Fibroblast of mammary gland (primary cell): Measurements from ENCODE around the gene STOM.
"Not testable (repeated sequence)": the region's sequence is repeated elsewhere in the genome, so short reads cannot be mapped to it uniquely, and the experiment has no call there.

Experiments
- DNase-seq: peaks from one replicate; pipeline ENCODE4 v3.0.0-alpha.2; 2010; ENCODE audit warnings: low read depth
- H3K4me3 ChIP-seq: 2 replicates; pipeline ENCODE4 v1.5.1; 2011; ENCODE audit warnings: low read depth, mild to moderate bottlenecking, low read length, moderate library complexity; ENCODE audit not compliant: control insufficient read depth
- TF ChIP-seq, protein P1 (sequence below): conservative IDR thresholded peaks from 2 replicates; pipeline ENCODE4 v1.5.1; 2011; ENCODE audit warnings: low read depth, low read length, inconsistent platforms; ENCODE audit not compliant: control insufficient read depth, insufficient read depth

STOM gene

DNA sequence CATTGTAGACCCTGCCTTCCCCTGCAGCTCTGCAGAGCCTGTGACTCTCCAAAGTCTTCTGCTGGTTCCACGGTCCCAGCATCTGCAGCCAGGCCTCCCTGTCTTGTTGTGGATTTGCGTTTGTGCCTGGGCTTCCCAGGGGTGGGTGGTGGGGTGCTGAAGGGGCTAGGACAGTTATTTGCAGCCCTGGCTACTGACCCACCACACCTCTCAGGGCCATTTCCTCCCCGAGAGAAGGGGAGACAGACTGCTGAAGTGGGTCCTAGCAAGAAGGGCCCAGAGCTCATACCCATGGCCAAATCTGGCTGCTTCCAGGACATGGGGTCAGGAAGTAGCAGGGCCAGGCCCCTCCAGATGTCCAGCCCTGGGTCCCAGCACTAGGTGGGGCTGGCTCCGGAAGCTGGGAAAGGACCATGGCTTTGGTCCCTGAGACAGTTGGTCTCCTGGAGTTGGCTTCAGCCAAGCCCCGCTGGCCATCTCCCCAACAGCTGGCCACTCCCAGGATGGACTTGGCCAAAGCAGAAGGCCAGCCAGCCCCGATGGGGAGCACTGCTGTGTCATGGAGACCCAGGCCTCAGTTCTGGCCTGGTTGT is 75.8 kb downstream of the STOM start:
- DNase-seq: no peak
- no peak overlapping the region for H3K4me3 ChIP-seq
- TF ChIP-seq, protein P1, sequence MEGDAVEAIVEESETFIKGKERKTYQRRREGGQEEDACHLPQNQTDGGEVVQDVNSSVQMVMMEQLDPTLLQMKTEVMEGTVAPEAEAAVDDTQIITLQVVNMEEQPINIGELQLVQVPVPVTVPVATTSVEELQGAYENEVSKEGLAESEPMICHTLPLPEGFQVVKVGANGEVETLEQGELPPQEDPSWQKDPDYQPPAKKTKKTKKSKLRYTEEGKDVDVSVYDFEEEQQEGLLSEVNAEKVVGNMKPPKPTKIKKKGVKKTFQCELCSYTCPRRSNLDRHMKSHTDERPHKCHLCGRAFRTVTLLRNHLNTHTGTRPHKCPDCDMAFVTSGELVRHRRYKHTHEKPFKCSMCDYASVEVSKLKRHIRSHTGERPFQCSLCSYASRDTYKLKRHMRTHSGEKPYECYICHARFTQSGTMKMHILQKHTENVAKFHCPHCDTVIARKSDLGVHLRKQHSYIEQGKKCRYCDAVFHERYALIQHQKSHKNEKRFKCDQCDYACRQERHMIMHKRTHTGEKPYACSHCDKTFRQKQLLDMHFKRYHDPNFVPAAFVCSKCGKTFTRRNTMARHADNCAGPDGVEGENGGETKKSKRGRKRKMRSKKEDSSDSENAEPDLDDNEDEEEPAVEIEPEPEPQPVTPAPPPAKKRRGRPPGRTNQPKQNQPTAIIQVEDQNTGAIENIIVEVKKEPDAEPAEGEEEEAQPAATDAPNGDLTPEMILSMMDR: no peak

DNA sequence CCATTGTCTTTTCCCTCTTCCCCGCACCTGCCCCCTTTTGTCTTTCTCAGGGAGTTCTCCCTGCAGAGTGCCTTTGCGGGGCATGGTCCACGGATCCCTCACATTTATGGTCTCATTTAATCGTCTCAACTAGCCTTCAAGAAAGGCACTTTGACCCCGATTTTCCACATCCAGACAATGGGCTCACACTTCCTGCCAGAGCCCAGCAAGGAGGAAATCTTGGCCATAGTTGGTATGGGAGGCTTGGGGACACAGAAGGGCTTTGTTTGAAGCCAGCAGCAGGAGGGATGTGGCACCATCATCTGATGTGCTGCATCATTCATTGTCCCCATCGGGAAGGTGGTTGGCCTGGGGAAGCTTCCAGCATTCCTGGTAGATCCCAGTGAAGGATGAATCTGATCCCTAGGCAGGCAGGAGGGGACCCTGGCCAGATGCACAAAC is 77.2 kb downstream of the STOM start:
- no peak for DNase-seq
- TF ChIP-seq, protein P1: no peak
- no peak overlapping the region for H3K4me3 ChIP-seq

DNA sequence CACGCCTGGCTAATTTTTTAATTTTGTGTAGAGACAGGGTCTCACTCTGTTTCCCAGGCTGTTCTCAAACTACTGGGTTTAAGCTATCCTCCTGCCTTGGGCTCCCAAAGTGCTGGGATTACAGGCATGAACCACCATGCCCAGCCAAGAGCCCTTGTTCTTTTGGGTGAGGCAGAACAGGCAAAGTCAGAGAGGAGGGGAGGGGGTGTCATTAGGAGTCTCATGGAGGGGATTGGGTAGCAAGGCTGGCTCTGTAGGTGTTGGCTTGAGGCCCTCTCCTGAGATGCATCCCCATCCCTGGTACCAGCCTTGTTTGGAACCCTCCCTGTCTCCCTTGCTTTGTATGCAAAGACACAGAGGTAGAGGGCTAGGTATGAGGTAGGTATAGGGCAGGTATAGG is 78.0 kb downstream of the STOM start:
- no peak for DNase-seq
- TF ChIP-seq, protein P1: no peak
- H3K4me3 ChIP-seq: no peak overlapping the region

DNA sequence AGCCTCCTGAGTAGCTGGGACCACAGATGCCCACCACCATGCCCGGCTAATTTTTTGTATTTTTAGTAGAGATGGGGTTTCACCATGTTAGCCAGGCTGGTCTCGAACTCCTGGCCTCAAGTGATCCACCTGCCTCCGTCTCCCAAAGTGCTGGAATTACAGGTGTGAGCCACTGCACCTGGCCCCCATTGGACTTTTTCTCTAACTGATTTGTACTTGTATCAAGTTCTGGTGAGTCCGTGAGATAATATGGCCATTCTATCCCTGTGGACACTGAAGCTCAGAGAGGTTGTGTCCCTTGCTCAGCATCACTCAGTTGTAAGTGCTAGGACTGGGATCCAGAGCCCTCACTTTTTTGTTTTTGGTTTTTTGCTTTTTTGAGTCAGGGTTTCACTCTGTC is 78.5 kb downstream of the STOM start:
- not testable (repeated sequence) for H3K4me3 ChIP-seq, DNase-seq

DNA sequence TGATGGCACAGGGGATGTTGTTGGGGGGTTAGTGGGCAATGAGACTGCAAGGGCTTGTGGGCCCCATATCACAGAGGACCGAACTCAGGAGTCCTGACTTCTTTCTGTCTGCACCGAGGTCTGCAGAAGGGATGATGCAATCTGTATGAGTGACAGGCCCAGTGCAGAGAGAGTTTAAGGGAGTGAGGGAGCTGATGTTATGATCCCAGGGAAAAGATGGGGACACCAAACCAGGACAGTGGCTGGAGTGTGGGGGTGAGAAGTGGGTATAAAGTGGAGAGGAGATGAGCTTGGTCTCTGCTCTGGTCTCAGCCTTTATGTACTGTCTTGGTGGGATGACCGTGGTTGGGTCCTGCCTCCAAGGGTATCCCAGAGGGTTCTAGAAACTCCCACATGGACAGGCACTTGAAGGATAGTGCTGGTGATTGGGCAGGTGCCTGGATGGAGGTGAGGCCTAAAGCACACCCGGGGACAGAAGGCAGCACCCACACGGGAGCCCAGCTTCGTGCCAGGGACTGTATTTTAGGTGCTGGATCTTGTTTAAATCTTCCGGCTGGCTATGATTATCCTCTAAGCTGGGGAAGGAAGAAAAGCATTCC is 80.2 kb downstream of the STOM start:
- no peak overlapping the region for H3K4me3 ChIP-seq
- TF ChIP-seq, protein P1: no peak
- no peak for DNase-seq

DNA sequence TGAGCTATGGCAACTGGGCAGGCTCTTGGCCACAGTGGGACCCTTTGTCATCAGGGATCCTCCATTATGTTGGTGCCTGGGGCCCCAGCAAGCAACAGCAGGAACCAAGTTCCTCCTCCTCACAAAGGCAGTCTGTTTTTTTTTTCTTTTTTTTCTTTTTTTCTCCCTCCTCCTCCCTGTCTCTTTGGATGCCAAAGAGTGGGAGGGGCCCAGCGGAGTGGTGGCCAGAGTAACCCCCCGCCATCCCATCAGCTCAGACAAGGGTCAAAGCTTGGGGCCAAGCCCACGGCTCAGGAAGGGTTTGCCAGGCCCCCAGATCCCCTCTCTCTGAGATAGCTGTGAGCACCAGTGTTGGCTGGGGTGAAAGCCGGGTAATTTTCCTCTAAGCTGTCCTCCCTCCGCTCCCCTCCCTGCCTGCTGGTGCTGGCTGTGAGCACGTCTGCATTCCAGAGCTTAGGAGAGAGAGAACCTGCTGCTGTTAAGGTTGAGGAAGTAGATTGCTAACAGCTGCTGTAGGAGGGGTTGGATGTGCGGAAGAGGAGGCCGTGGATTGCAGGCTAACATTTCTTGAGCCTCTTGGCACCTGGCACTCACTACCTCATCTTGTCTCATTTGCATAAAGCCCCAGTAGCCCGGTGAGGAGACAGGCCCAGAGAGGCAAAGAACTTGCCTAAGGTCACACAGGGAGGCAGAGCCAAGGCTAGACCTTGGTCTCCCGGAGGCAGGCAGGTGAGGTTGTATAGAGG is 80.9 kb downstream of the STOM start:
- H3K4me3 ChIP-seq: no peak overlapping the region
- TF ChIP-seq, protein P1: no peak
- DNase-seq: no peak
